Activated CD4-positive, alpha-beta T cell treated with anti-CD3 and anti-CD28 coated beads, Interleukin-2, amount 50 U/mL, for 1 hour (primary cell): ENCODE data around the gene TMEM191B.
A peak's percentile ranks its signal among the peaks of the same experiment; 100 is the strongest.
"Not testable (repeated sequence)": the region's sequence is repeated elsewhere in the genome, so short reads cannot be mapped to it uniquely, and the experiment has no call there.

Source experiments
- DNase-seq: peaks from one replicate; pipeline ENCODE4 v3.0.0-alpha.2; 2020

Gene TMEM191B

DNA sequence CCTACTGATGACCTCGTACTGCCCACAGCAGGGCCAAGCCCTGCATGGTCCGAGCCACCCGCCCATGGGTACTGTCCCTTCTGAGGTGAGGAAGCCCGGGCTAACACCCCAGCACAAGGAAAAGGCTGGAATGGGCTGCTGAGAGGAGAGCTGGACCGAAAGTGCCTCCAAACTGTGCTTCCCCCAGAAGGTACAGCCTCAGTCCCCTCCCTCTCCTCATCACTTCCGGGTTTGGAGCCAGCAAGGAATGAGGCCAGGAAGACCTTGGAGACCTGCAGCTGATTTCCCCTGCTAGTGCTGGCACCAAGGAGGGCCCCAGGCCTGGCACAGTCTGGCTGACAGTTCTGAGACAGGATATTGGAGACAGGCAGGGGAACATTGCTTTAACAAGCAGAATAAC is 31.3 kb downstream of the TMEM191B start:
- DNase-seq, result not testable (repeated sequence)

DNA sequence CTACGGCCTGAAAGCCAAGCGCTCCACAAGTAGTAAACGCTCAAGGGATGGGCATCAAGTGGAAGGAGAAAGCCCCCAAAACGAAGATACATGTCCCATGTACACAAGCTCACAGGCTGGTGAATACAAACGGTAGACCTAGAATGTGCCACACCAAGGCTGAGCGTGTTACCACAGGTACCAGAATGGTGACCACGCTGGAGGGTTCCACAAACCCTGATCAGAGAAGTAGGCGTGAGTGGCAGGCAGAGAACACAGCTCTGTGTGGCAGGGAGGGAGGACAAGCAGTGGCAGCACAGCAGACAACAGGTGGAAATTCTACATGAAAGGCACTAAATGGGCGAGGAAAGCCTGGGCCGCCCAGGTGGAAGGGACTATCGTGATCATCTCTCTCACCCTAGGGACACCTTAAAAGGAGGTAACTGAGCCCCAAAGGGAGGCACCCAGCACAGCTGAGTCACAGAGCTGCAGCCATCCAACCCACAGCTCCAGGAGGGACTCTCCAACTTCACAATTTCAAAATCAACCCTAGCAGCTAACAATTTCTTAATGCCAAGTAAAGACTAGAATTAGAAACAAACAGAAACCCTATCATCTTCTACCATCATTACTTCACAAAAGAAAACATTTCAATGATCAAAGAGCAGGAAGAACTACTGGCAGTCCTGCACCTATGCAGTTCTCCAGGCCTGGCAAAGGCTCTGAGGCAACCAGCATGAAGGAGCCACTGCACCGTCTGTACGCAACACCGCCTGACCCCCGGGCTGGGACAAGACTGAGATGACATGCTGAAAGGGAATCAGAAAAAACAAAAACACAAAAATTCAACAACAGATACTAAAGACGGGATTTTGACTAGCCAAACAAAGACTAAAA is 32.7 kb downstream of the TMEM191B start:
- not testable (repeated sequence) for DNase-seq

GRCh38 chr22:18570509-18571246 is 43.1 kb downstream of the TMEM191B start:
- not testable (repeated sequence) for DNase-seq

DNA sequence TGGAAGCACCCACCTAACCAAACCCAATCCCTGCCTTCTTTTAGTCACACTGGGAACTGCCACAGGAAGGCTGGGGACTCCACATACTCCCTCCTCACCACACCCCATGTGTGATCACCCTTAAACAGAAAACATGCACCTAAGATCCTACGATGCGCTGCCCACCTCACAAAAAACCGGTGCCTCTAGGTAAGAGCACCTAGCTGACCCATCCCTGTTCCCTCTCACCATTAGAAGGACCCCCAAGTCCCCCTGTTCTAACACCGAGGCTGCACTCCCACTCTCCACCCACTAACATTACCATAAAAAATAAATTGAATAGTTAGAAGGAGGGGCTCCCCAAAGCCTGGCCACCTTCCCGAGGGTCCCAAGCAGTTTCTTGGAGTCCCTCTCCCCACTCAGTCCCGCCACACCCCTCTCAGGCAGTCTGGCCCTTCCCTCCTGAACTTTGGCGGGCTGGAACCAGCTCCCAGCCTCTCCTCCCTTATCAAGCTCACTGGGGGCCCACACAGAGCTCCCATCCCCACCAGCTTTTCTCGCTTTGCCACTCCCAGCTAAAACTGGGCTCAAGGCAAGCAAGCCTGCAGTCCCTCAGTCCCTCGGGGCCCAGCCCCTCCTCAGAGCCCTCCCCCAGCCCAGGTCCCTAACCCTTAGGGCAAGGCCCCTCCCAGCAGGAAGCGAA is 46.0 kb downstream of the TMEM191B start:
- DNase-seq, result not testable (repeated sequence)

- not testable (repeated sequence) for DNase-seq
Observed at GRCh38 chr22:18574555-18574954, 47.0 kb downstream of the TMEM191B start.

DNA sequence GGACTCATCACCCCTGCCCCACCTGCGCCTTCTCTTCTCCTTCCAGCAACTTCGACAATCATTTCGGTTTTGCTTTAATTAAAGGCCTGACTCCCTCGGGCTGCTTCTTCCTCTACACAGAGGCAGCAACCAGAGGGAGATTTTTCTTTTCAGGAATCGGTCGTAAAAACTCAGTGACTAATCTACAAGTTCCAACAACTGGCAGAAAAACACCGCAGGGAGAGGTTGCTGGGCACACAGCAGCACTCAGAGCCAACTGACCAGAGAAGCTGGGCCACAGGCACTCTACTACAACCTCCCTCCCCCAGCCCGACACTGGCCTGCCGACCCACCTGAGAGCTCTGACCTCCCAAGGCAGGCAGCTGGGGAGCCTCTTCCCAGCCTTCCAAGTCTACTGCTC is 48.1 kb downstream of the TMEM191B start:
- not testable (repeated sequence) for DNase-seq

DNA sequence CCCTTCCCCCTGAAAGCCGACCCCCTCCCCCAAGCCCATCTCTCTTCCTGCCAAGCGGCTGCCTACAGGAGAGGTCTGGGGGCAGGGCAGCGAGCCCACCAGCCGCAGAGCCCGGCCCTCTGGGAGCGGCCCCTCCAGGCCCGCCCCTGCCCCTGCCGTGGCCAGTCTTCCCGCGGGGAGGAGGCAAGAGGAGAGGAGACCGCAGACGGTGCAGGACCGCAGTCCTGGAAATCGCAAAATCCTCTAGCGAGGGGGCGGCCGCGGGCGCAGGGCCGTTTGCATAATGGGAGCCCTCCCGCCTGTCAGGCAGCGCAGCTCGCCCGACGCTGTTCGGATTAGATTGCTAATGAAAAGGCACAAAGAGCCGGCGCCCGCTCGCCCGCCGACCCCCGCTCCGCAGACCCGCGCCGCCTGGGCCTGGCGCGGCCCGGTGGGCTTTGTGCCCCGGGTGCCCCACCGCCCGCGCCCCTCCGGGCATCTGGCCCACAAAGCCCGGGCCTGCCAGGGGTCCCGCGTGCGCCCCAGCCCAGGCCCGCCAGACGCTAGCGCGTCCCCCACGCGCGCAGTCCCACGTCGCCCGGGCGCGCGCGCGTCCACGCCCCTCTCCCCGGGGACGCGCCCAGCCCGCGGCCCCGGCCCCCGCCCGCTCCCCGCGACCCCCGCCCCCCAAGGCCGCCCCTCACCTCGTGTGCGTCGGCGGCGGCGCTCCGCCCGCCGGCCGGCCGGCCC is 49.7 kb downstream of the TMEM191B start:
- DNase-seq, result not testable (repeated sequence)

GRCh38 chr22:18577847-18578246 is 50.2 kb downstream of the TMEM191B start:
- DNase-seq, result peak; percentile 15
